ENCODE measurements around the gene CACNA2D3.

CACNA2D3 gene

GRCh38 chr3:54784021-54784420, 661.7 kb downstream of the CACNA2D3 start:
- DNase-seq (ENCODE audit: low spot score): no peak

- no peak for DNase-seq (ENCODE audit: low spot score)
These were observed 663.6 kb downstream of the CACNA2D3 start for GRCh38 chr3:54785976-54786375.

GRCh38 chr3:54790051-54790450, 667.7 kb downstream of the CACNA2D3 start:
- DNase-seq (ENCODE audit: low spot score): no peak

GRCh38 chr3:54791501-54792156, 669.3 kb downstream of the CACNA2D3 start:
- peak; percentile 57 for DNase-seq (ENCODE audit: low spot score)

GRCh38 chr3:54792584-54792983, 670.2 kb downstream of the CACNA2D3 start:
- DNase-seq (ENCODE audit: low spot score): peak; percentile 29

GRCh38 chr3:54793171-54793570, 670.8 kb downstream of the CACNA2D3 start:
- DNase-seq (ENCODE audit: low spot score): no peak

GRCh38 chr3:54797111-54797510, 674.8 kb downstream of the CACNA2D3 start:
- DNase-seq (ENCODE audit: low spot score): no peak

- no peak for DNase-seq (ENCODE audit: low spot score)
These were observed 678.1 kb downstream of the CACNA2D3 start for GRCh38 chr3:54800478-54800877.

- DNase-seq (ENCODE audit: low spot score): no peak
These were observed 679.6 kb downstream of the CACNA2D3 start for GRCh38 chr3:54801977-54802376.

GRCh38 chr3:54810401-54810800, 688.0 kb downstream of the CACNA2D3 start:
- DNase-seq (ENCODE audit: low spot score): no peak

GRCh38 chr3:54814224-54814623, 691.9 kb downstream of the CACNA2D3 start:
- no peak for DNase-seq (ENCODE audit: low spot score)

- DNase-seq (ENCODE audit: low spot score): no peak
These were observed 695.3 kb downstream of the CACNA2D3 start for GRCh38 chr3:54817628-54818027.

GRCh38 chr3:54818486-54818885, 696.1 kb downstream of the CACNA2D3 start:
- DNase-seq (ENCODE audit: low spot score): no peak

- DNase-seq (ENCODE audit: low spot score): no peak
These were observed 696.6 kb downstream of the CACNA2D3 start for GRCh38 chr3:54818942-54819341.

- DNase-seq (ENCODE audit: low spot score): no peak
These were observed 697.6 kb downstream of the CACNA2D3 start for GRCh38 chr3:54819946-54820345.

GRCh38 chr3:54822206-54822605, 699.9 kb downstream of the CACNA2D3 start:
- DNase-seq (ENCODE audit: low spot score): no peak

- no peak for DNase-seq (ENCODE audit: low spot score)
These were observed 703.9 kb downstream of the CACNA2D3 start for GRCh38 chr3:54826251-54826691.

- DNase-seq (ENCODE audit: low spot score): no peak
These were observed 704.8 kb downstream of the CACNA2D3 start for GRCh38 chr3:54827056-54827687.

- DNase-seq (ENCODE audit: low spot score): no peak
These were observed 705.4 kb downstream of the CACNA2D3 start for GRCh38 chr3:54827776-54828175.

- DNase-seq (ENCODE audit: low spot score): no peak
These were observed 708.3 kb downstream of the CACNA2D3 start for GRCh38 chr3:54830658-54831057.

GRCh38 chr3:54831112-54831511, 708.8 kb downstream of the CACNA2D3 start:
- no peak for DNase-seq (ENCODE audit: low spot score)

GRCh38 chr3:54832876-54833275, 710.5 kb downstream of the CACNA2D3 start:
- no peak for DNase-seq (ENCODE audit: low spot score)

GRCh38 chr3:54835701-54836100, 713.3 kb downstream of the CACNA2D3 start:
- DNase-seq (ENCODE audit: low spot score): no peak

Data from SK-N-DZ (cell line).